Activated CD8-positive, alpha-beta memory T cell treated with anti-CD3 and anti-CD28 coated beads for 48 hours (primary cell): ENCODE measurements around the gene FAM83C.
"Not testable (repeated sequence)": the region's sequence is repeated elsewhere in the genome, so short reads cannot be mapped to it uniquely, and the experiment has no call there.

ENCODE experiments used
- DNase-seq, 3 experiments: peaks; one replicate each; pipeline ENCODE4 v3.0.0-alpha.2; 2020; ENCODE audit warnings: low read depth in 2 of 3, low spot score in 2 of 3

FAM83C gene

DNA sequence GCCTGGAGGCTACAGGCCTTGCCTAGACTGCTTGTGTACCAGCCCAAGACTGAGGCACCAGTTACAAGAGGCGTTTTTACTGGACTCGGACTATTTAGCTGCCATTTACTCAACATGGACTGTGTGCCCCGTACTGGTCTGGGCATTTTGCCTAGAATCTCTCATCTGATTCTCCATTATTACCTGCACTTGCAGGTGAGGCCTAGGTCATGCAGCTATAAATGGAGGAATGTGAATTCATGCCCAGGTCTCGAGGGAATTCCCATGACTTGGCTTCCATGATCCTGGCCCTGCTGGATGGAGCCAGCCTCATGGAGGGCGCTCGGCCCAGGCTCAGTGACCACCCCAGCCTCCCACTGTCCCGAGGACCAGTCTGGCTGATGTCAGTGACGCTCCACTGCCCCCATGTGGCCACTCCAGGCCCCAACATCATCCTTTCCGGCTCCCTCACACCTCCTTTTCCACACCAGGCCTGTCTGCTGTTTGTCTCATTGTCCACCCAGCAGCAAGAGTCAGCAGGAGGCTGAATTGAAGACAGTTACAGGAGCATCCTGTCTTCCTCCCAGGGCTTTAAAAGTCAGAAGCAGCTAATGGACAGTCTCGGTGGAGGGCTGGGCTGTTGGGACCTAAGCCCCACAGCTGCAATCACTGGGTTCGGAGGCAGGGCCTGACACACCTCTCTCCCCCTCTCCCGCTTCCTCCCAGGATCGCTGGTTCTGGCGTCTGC lies 23.0 kb downstream of the FAM83C start:
- DNase-seq, result peak in 2 of 3 experiments; percentile 22 to 38

DNA sequence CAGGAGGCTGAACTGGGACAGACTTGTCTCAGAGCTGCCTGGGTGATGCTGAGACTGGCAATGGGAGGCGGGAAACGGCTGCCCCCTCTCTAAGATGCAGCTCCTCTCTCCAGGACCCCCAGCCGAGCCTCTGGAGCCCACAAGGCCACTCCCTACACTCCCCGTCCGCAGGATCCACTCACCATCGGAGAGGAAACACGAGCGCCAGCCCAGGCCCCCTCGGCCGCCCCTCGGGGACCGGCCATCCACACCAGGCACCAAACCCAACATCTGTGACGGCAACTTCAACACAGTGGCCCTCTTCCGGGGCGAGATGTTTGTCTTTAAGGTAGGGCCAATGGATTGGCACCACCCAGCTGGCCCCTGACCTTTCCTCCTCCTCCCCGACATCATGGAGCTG lies 25.1 kb downstream of the FAM83C start:
- DNase-seq, result no peak

DNA sequence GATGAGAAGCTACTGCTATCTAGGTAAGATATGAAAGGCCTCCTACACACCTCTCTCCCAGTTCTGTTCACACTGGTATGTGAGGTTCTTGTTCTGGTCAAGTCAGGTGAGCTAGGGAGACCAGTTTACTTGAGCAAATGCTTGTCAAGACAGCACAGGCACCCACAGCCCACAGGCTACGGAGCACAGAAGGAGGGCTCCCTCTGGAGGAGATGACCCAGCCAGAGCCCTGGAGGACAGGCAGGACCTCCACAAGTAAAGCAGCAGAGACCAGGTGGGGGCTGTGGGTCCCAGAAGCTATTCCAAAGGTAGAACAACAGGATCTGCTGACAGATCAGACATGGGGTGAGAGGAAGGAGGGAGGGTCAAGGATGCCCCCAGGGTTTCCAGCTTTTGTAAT lies 27.5 kb downstream of the FAM83C start:
- no peak for DNase-seq

DNA sequence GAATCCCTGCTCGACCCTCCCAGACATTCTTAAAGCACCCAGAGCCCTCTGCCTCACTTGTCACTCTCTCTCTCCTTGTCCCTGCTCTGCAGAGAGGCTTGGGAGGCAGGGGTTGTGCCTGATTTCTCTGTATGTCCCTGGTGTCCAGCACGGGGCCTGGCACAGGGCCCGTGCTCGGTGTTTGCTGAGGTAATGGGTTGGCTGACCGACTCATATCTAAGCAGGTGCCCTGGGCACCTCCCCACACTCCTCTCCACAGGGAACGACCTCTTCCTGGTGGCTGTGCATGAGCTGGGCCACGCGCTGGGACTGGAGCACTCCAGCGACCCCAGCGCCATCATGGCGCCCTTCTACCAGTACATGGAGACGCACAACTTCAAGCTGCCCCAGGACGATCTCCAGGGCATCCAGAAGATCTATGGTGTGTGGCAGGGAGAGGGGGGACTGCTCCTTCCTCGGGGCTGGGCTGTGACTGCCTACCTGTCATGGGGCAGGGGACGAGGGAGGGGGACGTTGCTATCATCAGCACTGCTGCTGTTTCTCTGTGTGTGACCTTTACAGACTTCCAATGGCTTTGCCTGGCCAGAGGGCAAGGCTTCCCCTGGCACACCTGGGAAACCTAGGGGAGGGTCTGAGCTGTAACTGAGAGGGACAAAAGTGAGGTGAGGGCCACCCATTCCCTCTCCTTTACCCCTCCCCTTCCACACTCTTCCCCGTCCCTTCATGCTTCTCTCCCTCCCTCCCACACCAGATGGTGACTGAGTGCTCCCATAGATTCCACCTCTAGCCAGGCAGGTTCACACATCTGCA lies 28.5 kb downstream of the FAM83C start:
- DNase-seq, result no peak

DNA sequence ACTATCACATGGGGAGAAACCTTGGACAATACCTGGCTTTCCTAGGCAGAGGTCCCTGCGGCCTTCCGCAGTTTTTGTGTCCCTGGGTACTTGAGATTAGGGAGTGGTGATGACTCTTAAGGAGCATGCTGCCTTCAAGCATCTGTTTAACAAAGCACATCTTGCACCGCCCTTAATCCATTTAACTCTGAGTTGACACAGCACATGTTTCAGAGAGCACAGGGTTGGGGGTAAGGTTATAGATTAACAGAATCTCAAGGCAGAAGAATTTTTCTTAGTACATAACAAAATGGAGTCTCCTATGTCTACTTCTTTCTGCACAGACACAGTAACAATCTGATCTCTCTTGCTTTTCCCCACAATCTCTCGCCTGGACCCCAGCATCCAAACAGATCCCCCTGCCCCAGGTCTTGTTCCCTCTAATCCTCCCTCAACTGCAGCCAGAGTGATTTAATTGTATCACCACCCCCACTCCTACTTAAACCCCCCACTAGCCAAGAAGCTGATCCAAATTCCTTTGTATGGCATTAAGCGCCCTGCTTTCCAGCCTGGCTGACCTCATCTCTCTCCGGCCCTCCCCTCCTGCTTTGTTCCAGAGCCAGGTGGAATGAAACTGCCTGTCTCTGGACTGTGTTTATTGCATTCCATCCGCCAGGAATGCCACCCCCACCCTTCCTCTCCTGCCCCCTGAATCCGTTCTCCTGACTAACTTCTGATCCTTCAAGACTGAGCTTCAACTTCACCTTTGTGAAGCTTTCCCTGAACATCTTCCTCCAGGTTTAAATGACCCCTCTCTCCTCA lies 29.3 kb downstream of the FAM83C start:
- not testable (repeated sequence) for DNase-seq

DNA sequence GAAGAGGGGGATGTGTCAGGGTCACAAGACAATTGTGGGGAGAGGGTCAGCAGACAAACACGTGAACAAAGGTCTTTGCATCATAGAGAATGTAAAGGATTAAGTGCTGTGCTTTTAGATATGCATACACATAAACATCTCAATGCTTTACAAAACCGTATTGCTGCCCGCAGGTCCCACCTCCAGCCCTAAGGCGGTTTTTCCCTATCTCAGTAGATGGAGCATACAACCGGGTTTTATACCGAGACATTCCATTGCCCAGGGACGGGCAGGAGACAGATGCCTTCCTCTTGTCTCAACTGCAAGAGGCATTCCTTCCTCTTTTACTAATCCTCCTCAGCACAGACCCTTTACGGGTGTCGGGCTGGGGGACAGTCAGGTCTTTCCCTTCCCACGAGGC lies 29.9 kb downstream of the FAM83C start:
- not testable (repeated sequence) for DNase-seq

DNA sequence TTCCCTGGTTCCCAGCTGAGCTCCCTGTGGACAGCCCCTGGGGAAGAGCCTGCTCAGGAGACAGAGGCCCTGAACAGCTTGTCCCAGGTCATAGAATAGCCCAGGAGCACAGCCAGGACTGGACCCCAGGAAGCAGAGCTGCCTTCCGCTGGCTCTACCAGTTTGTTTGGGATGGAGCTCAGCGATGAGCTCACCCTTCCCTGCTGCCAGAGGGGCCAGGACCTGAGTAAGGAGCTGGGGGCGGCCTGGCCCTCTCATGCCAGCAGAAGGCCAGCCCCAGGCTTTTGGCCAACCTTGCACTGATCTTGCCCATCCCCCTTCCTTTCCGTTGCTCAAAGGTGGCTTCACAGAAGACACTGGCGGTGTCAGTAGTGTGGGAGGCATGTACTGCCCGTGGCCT lies 31.8 kb downstream of the FAM83C start:
- DNase-seq, result no peak

DNA sequence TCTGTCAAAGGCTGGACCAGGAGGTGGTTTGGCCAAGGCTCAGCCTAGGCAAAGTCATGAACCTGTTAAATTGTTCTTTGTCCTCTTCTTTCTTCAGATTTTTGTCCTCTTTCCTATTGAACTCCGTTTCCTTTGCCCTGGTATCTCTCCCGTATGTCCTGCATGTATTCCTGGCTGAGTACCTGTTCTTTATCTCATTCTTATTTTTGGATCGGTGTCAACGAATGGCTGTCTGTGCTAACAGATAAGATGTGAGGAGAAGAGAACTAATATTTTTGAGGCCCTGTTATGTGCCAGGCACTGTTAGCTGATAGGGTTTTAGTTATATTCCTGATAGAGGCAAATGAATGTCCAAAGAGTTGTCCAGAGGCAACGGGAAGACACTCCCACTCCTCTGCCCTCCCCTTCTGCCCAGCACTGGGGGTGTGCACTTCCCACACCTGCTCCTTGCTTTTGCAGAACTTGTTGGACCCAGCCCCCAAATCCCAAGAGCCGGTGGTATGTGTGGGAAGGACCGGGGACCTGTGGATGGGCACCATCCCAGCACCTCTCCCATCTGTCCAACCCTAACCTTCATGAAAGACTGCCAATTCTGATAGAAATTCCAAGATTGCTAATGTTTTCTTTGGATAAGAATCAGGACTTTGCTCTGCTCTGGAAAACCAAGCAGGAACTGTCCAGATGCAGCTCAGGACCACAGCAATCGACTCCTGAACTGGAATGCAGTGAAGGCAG lies 34.9 kb downstream of the FAM83C start:
- no peak for DNase-seq

DNA sequence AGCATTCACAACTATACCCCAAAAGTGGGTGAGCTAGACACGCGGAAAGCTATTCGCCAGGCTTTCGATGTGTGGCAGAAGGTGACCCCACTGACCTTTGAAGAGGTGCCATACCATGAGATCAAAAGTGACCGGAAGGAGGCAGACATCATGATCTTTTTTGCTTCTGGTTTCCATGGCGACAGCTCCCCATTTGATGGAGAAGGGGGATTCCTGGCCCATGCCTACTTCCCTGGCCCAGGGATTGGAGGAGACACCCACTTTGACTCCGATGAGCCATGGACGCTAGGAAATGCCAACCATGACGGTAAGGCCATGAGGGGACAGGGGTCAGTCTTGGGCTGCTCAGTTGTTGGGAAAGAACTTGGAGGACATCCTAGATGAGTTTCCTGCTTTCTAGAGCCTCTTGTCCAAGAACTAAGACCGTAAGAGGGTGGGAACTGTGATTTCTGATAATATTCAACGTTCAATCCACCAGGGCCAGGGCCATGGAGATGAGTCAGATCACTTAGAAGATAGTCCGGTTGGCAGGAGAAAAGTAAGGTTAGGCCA lies 37.7 kb downstream of the FAM83C start:
- no peak for DNase-seq

DNA sequence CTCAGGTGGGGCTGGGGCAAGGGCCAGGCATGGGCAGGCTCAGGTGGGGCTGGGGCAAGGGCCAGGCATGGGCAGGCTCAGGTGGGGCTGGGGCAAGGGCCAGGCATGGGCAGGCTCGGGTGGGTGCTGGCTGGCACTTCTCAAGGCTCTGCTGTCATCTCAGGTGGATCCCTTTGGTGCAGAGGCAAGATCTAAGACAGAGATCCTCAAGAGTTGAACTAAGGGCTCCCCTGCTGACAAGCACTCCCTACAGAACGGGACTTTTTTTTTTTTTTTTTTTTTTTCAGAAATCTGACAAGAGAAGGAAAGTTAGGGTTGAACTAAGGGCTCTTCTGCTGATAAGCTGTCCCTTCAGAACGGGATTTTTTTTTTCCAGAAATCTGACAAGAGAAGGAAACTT lies 39.2 kb downstream of the FAM83C start:
- no peak for DNase-seq

DNA sequence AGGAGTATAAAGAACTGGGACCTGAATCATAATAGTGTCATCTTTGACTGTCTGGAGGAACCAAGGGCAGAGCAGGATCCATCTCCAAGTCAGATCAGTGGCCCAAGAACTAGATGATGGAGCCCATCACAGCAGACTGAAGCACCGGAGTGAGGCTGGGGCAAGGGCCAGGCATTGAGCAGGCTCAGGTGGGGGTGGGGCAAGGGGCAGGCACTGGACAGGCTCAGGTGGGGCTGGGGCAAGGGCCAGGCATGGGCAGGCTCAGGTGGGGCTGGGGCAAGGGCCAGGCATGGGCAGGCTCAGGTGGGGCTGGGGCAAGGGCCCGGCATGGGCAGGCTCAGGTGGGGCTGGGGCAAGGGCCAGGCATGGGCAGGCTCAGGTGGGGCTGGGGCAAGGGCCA lies 39.6 kb downstream of the FAM83C start:
- not testable (repeated sequence) for DNase-seq

DNA sequence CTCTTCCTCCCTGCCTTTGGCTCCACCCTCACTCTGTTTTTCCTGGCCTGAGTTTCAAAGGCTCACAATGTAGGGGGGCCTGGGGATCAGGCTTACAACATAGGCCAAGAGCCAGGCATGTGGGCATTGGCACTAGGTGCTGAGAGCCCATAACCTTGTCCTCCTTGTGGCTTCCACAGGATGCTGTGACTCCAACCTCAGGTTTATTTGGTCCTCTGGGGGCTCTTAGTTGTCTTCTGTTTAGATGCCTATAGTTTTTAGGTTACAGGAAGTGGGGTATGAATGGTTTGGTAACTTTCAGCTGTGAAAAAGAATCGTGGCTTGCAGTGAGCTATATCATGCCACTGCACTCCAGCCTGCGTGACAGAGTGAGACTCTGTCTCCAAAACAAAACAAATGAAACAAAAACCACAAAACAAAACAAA lies 40.2 kb downstream of the FAM83C start:
- DNase-seq, result no peak

DNA sequence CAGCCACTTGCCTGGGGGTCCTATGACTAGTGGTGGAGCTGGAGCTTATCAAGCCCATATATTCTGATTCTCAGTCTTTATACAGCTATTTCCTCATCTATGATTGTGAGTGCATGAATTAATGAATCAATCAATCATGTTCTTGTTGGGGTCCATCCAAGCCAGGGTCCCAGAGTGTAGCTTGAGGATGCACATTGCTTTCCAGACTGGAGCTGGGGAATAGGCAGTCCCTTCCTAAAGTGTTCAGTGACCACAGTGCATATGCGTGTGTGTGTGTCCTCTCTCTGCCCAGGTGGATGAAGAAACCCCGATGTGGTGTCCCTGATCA lies 40.6 kb downstream of the FAM83C start:
- no peak for DNase-seq

DNA sequence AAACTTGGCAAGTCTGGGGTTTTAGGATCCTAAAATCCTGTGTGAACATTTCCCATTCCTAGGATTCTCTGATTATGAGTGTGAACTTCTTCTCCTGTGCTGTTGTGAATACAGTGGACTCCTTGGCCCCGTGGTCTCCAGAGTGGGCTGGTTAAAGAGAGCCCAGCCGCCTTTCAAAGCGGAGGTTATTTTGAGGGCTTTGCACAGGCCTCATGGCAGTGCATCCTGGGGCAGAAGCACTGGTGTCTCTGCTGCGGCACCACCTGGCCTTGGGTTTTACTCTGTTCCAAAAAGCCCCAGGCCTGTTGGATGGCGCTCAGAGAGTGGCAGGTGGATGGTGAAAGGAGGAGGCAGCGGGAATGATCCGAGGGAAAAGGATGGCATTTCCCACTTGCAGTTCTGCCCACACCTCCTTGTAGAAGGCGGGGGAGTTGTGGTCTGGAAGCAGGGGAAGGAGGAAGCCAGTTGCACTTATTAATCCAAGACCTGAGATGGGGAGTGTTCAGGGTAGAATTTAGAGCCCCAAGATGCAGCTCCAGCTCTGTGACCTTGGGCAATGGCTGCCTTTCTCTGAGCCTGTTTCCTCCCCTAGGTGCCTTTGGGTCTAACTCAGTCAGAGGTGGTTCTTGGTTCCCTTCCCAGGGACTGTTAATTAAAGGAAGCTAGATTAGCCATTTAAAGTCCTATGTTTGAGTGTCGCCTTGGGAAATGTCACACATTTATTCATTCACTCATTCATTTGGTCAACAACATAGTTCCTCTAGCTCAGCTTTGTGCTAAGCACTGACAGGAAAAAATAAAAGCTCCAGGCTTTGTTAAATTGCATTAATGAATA lies 43.4 kb downstream of the FAM83C start:
- no peak for DNase-seq

DNA sequence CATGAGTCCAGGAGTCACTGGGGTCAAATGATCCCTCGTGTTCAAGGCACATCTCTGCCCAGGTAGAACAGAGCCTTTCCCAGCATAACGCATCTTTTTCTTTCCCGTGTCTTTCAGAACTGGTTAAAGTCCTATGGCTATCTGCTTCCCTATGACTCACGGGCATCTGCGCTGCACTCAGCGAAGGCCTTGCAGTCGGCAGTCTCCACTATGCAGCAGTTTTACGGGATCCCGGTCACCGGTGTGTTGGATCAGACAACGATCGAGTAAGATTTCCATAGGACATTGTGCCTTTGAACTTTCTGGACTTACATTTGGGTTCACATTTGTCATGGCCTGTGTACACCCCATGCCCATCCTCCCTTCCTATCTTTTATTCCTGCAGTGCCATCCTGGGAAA lies 45.5 kb downstream of the FAM83C start:
- no peak for DNase-seq

DNA sequence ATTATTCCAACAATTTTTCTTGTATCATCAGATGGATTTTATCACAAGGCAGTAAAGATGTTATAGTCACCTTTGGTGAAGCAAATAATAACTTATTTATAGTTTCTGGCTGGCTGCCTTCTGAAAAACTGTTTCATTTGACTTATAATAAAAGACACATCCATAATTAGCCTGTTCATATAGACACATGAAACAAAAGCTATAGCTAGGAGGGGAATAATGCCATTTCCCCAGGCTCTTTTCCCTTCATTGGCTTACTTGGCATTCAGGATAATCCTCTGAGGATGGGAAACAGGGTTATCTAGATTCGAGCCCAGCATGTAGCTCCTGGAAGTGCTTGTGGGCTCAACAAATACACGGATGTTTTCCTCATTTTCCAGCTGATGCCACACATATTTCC lies 48.2 kb downstream of the FAM83C start:
- no peak for DNase-seq

DNA sequence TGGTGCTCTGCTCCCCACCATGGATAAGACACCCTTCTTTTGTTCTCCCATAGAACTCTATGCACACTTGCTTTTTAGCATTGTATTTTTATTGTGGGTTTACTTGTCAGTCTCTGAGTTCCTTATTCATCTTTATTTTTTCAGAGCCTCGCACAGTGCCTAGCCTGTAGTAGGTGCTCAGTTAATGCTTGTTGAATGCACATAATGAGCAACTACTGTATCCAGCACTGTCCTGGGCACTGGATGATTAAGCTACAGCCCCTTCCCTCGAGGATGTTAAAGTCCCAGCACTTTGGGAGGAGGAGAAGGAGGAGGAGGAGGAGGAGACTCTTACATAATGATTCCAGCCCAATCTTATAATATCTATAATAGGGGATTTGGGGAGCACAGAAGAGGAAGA lies 48.9 kb downstream of the FAM83C start:
- DNase-seq, result no peak

DNA sequence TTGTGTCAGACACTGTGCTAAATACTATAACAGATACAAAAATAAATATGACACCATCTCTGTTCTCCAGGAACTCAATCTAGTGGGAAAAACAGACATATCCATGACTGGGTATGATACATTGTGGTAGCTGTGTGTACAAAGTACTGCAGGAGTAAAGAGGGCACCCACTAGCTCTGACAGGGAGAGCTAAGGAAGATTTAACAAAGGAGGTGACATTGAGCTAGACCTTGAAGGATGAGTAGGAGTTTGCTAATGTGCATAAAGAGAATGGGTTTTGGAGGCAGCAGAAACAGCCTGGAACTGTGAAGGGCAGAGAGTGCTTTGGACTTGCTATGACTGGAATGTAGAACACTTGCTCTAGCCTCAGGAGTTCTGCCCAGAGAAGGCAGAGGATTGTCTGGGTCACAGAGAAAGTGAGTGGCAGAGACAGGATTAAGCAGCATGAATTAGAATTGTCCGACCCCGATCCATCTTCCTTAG lies 51.4 kb downstream of the FAM83C start:
- DNase-seq, result no peak

DNA sequence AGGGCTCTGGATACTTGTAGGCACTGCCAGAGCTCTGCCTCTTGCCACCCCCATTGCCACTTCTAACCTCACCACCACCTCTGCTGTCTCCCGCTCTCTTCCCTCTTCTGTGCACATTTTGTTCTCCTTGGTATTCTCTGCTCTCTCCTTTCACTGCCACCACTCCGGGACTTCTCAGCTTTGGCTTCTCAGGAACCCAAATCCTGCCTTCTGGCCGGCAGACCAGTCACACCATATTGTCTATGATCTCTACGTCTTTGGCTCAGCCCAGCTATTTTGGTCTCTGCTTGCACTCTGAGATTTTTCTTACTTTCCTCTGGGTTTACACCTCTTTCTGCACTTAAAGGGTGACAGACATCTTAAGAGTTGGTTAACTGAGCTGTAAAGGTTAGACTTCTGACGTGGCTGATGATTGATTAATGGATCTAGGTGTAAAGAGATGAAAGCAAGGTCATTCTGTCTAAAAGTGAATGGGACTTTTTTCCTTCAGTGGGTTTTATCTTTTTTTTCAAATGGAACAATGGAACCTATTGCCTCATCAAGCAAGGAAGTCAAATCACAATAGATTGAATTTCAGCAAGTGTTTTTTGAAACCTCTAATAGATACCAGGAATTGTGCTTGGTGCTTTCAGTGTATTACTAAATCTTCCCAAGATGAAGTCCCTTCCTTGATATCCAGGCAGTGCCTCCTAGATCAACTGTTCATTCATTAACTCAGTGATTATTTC lies 52.0 kb downstream of the FAM83C start:
- no peak for DNase-seq
